H9 (cell line): ENCODE data around the gene PTBP3. TPM values are rescaled to one million over a fixed set of nuclear protein-coding genes. Genes with fewer than 3 reads are reported as not detected.

Experiments
- DNase-seq: peaks from one replicate; pipeline ENCODE4 v3.0.0-alpha.2; 2017
- H2AFZ ChIP-seq: one replicate; pipeline ENCODE4 v1.6.1; 2013; ENCODE audit warnings: mild to moderate bottlenecking, low read length, control low read depth, moderate library complexity
- H2AK5ac ChIP-seq: 2 replicates; pipeline ENCODE4 v1.6.1; 2013; ENCODE audit warnings: low read length, control low read depth, mixed read lengths; ENCODE audit not compliant: insufficient read length
- H2BK120ac ChIP-seq: one replicate; pipeline ENCODE4 v1.6.1; 2013; ENCODE audit warnings: low read depth, mild to moderate bottlenecking, low read length, control low read depth, inconsistent platforms; ENCODE audit not compliant: poor library complexity, severe bottlenecking
- H2BK12ac ChIP-seq: 2 replicates; pipeline ENCODE4 v1.6.1; 2013; ENCODE audit warnings: low read length, control low read depth, mixed read lengths, low read depth; ENCODE audit not compliant: insufficient read length
- H2BK15ac ChIP-seq: 2 replicates; pipeline ENCODE4 v1.6.1; 2013; ENCODE audit warnings: low read depth, low read length, control low read depth
- H2BK20ac ChIP-seq: one replicate; pipeline ENCODE4 v1.6.1; 2013; ENCODE audit warnings: low read depth, mild to moderate bottlenecking, low read length, control low read depth, inconsistent platforms; ENCODE audit not compliant: poor library complexity, severe bottlenecking
- H2BK5ac ChIP-seq: 2 replicates; pipeline ENCODE4 v1.6.1; 2013; ENCODE audit warnings: low read length, control low read depth, mixed read lengths; ENCODE audit not compliant: insufficient read length
- H3K14ac ChIP-seq: 2 replicates; pipeline ENCODE4 v1.6.1; 2013; ENCODE audit warnings: low read length, control low read depth; ENCODE audit not compliant: insufficient read depth
- H3K18ac ChIP-seq: 2 replicates; pipeline ENCODE4 v1.6.1; 2013; ENCODE audit warnings: low read depth, mild to moderate bottlenecking, mixed read lengths, low read length, control low read depth; ENCODE audit not compliant: insufficient read length
- H3K23ac ChIP-seq: 2 replicates; pipeline ENCODE4 v1.6.1; 2013; ENCODE audit warnings: low read length, control low read depth, mixed read lengths, low read depth; ENCODE audit not compliant: insufficient read length
- H3K23me2 ChIP-seq: 2 replicates; pipeline ENCODE4 v1.6.1; 2013; ENCODE audit warnings: low read depth, mild to moderate bottlenecking, mixed read lengths, low read length, control low read depth; ENCODE audit not compliant: insufficient read length, poor library complexity, severe bottlenecking
- H3K27ac ChIP-seq: 2 replicates; pipeline ENCODE4 v1.5.1; 2013; ENCODE audit warnings: low read length, control low read depth, mixed read lengths, low read depth; ENCODE audit not compliant: insufficient read length
- H3K27me3 ChIP-seq: 2 replicates; pipeline ENCODE4 v1.6.1; 2013; ENCODE audit warnings: low read length, control low read depth, inconsistent platforms; ENCODE audit not compliant: insufficient read depth
- H3K4ac ChIP-seq: 2 replicates; pipeline ENCODE4 v1.6.1; 2013; ENCODE audit warnings: low read depth, mild to moderate bottlenecking, control low read depth, inconsistent platforms, low read length, moderate library complexity
- H3K4me1 ChIP-seq: 2 replicates; pipeline ENCODE4 v1.6.1; 2013; ENCODE audit warnings: low read length, control low read depth, inconsistent platforms; ENCODE audit not compliant: insufficient read depth
- H3K4me2 ChIP-seq: 2 replicates; pipeline ENCODE4 v1.6.1; 2013; ENCODE audit warnings: low read length, control low read depth, mixed read lengths; ENCODE audit not compliant: insufficient read length, insufficient read depth
- H3K56ac ChIP-seq: 2 replicates; pipeline ENCODE4 v1.6.1; 2013; ENCODE audit warnings: low read depth, mild to moderate bottlenecking, mixed read lengths, low read length, control low read depth; ENCODE audit not compliant: insufficient read length
- H3K79me1 ChIP-seq: 2 replicates; pipeline ENCODE4 v1.6.1; 2013; ENCODE audit warnings: low read depth, mild to moderate bottlenecking, moderate library complexity, low read length, control low read depth, inconsistent platforms; ENCODE audit not compliant: insufficient read depth, poor library complexity, severe bottlenecking
- H3K79me2 ChIP-seq: 2 replicates; pipeline ENCODE4 v1.6.1; 2013; ENCODE audit warnings: low read length, control low read depth, inconsistent platforms; ENCODE audit not compliant: insufficient read depth
- H3K9ac ChIP-seq: 2 replicates; pipeline ENCODE4 v1.6.1; 2013; ENCODE audit warnings: low read length, control low read depth, mixed read lengths; ENCODE audit not compliant: insufficient read length; ENCODE audit errors: extremely low read depth
- H3K9me3 ChIP-seq: one replicate; pipeline ENCODE4 v1.6.1; 2013; ENCODE audit warnings: low read depth, low read length, inconsistent platforms; ENCODE audit not compliant: control insufficient read depth
- H3T11ph ChIP-seq: one replicate; pipeline ENCODE4 v1.6.1; 2013; ENCODE audit warnings: mild to moderate bottlenecking, low read length, control low read depth, inconsistent platforms
- H4K20me1 ChIP-seq: one replicate; pipeline ENCODE4 v1.6.1; 2013; ENCODE audit not compliant: control insufficient read depth, insufficient read length, insufficient read depth
- H4K5ac ChIP-seq: 2 replicates; pipeline ENCODE4 v1.6.1; 2013; ENCODE audit warnings: low read depth, mild to moderate bottlenecking, mixed read lengths, low read length, control low read depth; ENCODE audit not compliant: insufficient read length
- H4K8ac ChIP-seq: replicated peaks from 2 replicates; pipeline ENCODE4 v1.6.1; 2013; ENCODE audit warnings: low read length, control low read depth, mixed read lengths, low read depth; ENCODE audit not compliant: insufficient read length
- H4K91ac ChIP-seq: 2 replicates; pipeline ENCODE4 v1.6.1; 2013; ENCODE audit warnings: low read depth, mild to moderate bottlenecking, moderate library complexity, mixed read lengths, low read length, control low read depth; ENCODE audit not compliant: insufficient read length
- H3K27ac Mint-ChIP-seq, 3 experiments: 2 replicates in 2 of 3; 3 replicates in 1 of 3; pipeline ENCODE4 v1.8.0; 2020 to 2021; ENCODE audit warnings: mixed read lengths in 3 of 3, mild to moderate bottlenecking in 1 of 3, moderate library complexity in 1 of 3
- H3K27me3 Mint-ChIP-seq: 2 replicates; pipeline ENCODE4 v1.8.0; 2021; ENCODE audit warnings: low read depth, mild to moderate bottlenecking, moderate library complexity, mixed read lengths
- H3K36me3 Mint-ChIP-seq, 3 experiments: 2 replicates in 2 of 3; 3 replicates in 1 of 3; pipeline ENCODE4 v1.8.0; 2020 to 2021; ENCODE audit warnings: low read depth in 3 of 3, mixed read lengths in 3 of 3; ENCODE audit not compliant: insufficient read depth in 1 of 3
- H3K4me1 Mint-ChIP-seq, 2 experiments: 2 replicates each; pipeline ENCODE4 v1.8.0; 2020; ENCODE audit warnings: mixed read lengths in 2 of 2
- H3K4me3 Mint-ChIP-seq, 2 experiments: 2 replicates in 1 of 2; 3 replicates in 1 of 2; pipeline ENCODE4 v1.8.0; 2020 to 2021; ENCODE audit warnings: mild to moderate bottlenecking in 2 of 2, mixed read lengths in 2 of 2, moderate library complexity in 1 of 2
- H3K9me3 Mint-ChIP-seq, 2 experiments: 2 replicates in 1 of 2; 3 replicates in 1 of 2; pipeline ENCODE4 v1.8.0; 2020; ENCODE audit warnings: mild to moderate bottlenecking in 2 of 2, mixed read lengths in 2 of 2, moderate library complexity in 1 of 2
- CTCF ChIP-seq: fragments of 200-600 bp; sonication (generic); conservative IDR thresholded peaks from 3 replicates; pipeline ENCODE4 v1.8.0; 2021; ENCODE audit warnings: antibody characterized with exemption, mild to moderate bottlenecking
- WGBS: extraction: QIAGEN DNeasy Blood & Tissue Kit; methylation state at CpG from one replicate; pipeline ENCODE4 v1.1.7; 2013; ENCODE audit warnings: missing lambda C conversion rate, low lambda C conversion rate, mixed read lengths; ENCODE audit not compliant: insufficient read length; ENCODE audit errors: extremely low coverage; 5-methylcytosine and 5-hydroxymethylcytosine counted together
- total RNA-seq: library from RNA; stranded (reverse); gene quantifications from 2 replicates; pipeline ENCODE4 v1.2.1, GENCODE V29; 2021

PTBP3 gene
- total RNA-seq, 1 experiment from 2014 or later: 89.5 TPM

- Histone ChIP-seq H4K20me1 (no peaks in the 10 kb centered on the region), H3K23ac (no peak overlapping the region), H3K79me2 (no peaks in the 10 kb centered on the region), H3T11ph (no peak overlapping the region), H2BK12ac (peak overlapping the region; percentile 82), H2AK5ac (no peak overlapping the region), H3K27ac (no peak overlapping the region), H3K23me2 (peaks cover 3% of the 10 kb centered on the region), H3K4me1 (peaks cover 6% of the 10 kb centered on the region; the same call in 1 of the 2 replicates), H4K5ac (no peak overlapping the region), H2BK20ac (no peak overlapping the region), H3K14ac (no peak overlapping the region), H2BK5ac (no peak overlapping the region), H3K4ac (no peak overlapping the region), H3K9ac (no peak overlapping the region), H2BK15ac (0 out of 2 replicates have a peak overlapping the region, but pooled peaks have one; percentile 68), H3K4me2 (no peak overlapping the region), H3K27me3 (no peaks in the 10 kb centered on the region), H2BK120ac (no peak overlapping the region), H3K56ac (peak overlapping the region; percentile 94), H3K79me1 (no peaks in the 10 kb centered on the region), H2AFZ (no peak overlapping the region), H3K9me3 (no peaks in the 10 kb centered on the region), H4K91ac (no peak overlapping the region), H3K18ac (no peak overlapping the region), H4K8ac (no peak overlapping the region)
- no peak for TF ChIP-seq CTCF
- Mint-ChIP-seq H3K9me3 (peaks cover 3% of the 10 kb centered on the region in 2 experiments; a peak in 2 of 5 replicates), H3K36me3 (no peaks in the 10 kb centered on the region), H3K27ac (no peak overlapping the region; a peak in 1 of 7 replicates), H3K4me1 (peaks cover 10 to 14% of the 10 kb centered on the region in 2 experiments), H3K4me3 (no peak overlapping the region), H3K27me3 (no peaks in the 10 kb centered on the region)
- WGBS: no CpG with 5 or more reads among the region's 3 CpGs
- no peak for DNase-seq
Observed at GRCh38 chr9:112338561-112338960, 5.1 kb upstream of the PTBP3 start.
